DND-41 (cell line): ENCODE data around the gene HNRNPLL.

ENCODE experiments used
- EZH2 ChIP-seq: IDR thresholded peaks from 3 replicates; pipeline ENCODE4 v1.6.1; 2012; ENCODE audit warnings: borderline replicate concordance, low read depth, mild to moderate bottlenecking, moderate library complexity, low read length, inconsistent platforms; ENCODE audit not compliant: severe bottlenecking
- TF ChIP-seq, protein P1 (sequence below): IDR thresholded peaks from 2 replicates; pipeline ENCODE4 v1.5.1; 2012; ENCODE audit warnings: borderline replicate concordance, low read length, moderate library complexity, mild to moderate bottlenecking; ENCODE audit not compliant: poor library complexity, severe bottlenecking; ENCODE audit errors: extremely low read depth

DNA sequence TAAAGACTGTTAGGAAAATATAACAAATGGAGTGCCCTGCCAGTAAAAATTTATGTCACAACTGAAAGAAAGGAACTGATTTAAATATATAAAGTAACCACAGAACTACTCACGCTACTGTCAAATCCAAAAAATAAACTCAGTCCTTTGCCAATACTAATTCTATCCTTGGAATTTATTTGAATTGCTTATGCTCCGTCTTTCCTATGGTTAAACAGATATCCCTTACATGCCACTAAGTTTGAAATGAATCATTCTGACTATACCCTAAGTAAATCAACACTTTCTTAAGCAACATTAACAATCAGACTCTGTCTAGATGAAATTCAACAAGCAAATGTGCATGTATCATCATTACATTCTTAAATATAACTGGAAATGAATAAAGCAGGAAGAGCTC lies 9.8 kb downstream of the HNRNPLL start:
- TF ChIP-seq, protein P1, sequence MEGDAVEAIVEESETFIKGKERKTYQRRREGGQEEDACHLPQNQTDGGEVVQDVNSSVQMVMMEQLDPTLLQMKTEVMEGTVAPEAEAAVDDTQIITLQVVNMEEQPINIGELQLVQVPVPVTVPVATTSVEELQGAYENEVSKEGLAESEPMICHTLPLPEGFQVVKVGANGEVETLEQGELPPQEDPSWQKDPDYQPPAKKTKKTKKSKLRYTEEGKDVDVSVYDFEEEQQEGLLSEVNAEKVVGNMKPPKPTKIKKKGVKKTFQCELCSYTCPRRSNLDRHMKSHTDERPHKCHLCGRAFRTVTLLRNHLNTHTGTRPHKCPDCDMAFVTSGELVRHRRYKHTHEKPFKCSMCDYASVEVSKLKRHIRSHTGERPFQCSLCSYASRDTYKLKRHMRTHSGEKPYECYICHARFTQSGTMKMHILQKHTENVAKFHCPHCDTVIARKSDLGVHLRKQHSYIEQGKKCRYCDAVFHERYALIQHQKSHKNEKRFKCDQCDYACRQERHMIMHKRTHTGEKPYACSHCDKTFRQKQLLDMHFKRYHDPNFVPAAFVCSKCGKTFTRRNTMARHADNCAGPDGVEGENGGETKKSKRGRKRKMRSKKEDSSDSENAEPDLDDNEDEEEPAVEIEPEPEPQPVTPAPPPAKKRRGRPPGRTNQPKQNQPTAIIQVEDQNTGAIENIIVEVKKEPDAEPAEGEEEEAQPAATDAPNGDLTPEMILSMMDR = no peak
- TF ChIP-seq EZH2 = no peak
